Cardiac fibroblast (primary cell): ENCODE measurements around the gene VMP1.
"Not testable (repeated sequence)": the region's sequence is repeated elsewhere in the genome, so short reads cannot be mapped to it uniquely, and the experiment has no call there.

Experiments
- DNase-seq, 2 donors: peaks; one replicate each; pipeline versions ENCODE4 v3.0.0 to v3.0.0-alpha.2; 2010; ENCODE audit warnings: low read depth in 2 of 2
- H3K4me3 ChIP-seq, 2 donors: replicated peaks in 1 of 2; 1 replicate in 1 of 2; 2 replicates in 1 of 2; pipeline ENCODE4 v1.5.1; 2011; ENCODE audit warnings: low read depth in 2 of 2, low read length in 2 of 2, mild to moderate bottlenecking in 2 of 2, moderate library complexity in 1 of 2
- CTCF ChIP-seq: IDR thresholded peaks from one replicate; pipeline ENCODE4 v1.5.1; 2011; ENCODE audit warnings: low read depth, mild to moderate bottlenecking, low read length, inconsistent platforms

Gene VMP1

GRCh38 chr17:59828478-59828760, 121.0 kb downstream of the VMP1 start:
- no peak for TF ChIP-seq CTCF
- no peak for DNase-seq
- no peak overlapping the region for H3K4me3 ChIP-seq

GRCh38 chr17:59828819-59829216, 121.4 kb downstream of the VMP1 start:
- peak overlapping the region in 1 of 2 donors; percentile 33 for H3K4me3 ChIP-seq
- not testable (repeated sequence) for DNase-seq

GRCh38 chr17:59829217-59830006, 122.0 kb downstream of the VMP1 start:
- peak; percentile 98 to 99 for DNase-seq
- H3K4me3 ChIP-seq = peak overlapping the region; percentile 14 to 41
- TF ChIP-seq CTCF = no peak

GRCh38 chr17:59830007-59830630, 122.7 kb downstream of the VMP1 start:
- DNase-seq = peak; percentile 84 to 88
- H3K4me3 ChIP-seq = peak overlapping the region in 1 of 2 donors; percentile 41
- TF ChIP-seq CTCF = no peak

GRCh38 chr17:59830846-59831486, 123.5 kb downstream of the VMP1 start:
- no peak for DNase-seq
- no peak overlapping the region for H3K4me3 ChIP-seq
- no peak for TF ChIP-seq CTCF

- DNase-seq = no peak
- TF ChIP-seq CTCF = no peak
- no peak overlapping the region for H3K4me3 ChIP-seq
These were observed 125.5 kb downstream of the VMP1 start for GRCh38 chr17:59832883-59833379.

- H3K4me3 ChIP-seq = peak overlapping the region; percentile 71 to 79
- TF ChIP-seq CTCF = no peak
- DNase-seq = peak; percentile 100
These were observed 130.0 kb downstream of the VMP1 start for GRCh38 chr17:59837308-59838051.
